ENCODE measurements around the gene USP9X.
"Not testable (repeated sequence)": the region's sequence is repeated elsewhere in the genome, so short reads cannot be mapped to it uniquely, and the experiment has no call there.

USP9X gene

DNA sequence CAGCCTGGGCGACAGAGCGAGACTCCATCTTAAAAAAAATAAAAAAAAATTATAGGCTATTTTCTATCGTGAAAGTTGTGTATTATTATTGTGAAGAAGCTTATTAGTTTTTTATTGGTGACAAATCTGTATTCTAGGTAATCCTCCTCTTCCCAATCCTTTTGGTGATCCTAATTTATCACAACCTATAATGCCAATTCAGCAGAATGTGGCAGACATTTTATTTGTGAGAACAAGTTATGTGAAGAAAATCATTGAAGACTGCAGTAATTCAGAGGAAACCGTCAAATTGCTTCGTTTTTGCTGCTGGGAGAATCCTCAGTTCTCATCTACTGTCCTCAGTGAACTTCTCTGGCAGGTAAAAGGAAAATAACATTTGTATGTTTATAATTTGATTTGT, 139.4 kb downstream of the USP9X start:
- Histone ChIP-seq H3K4me2 (ENCODE audit: low read length) (no peak overlapping the region), H3K4me1 (ENCODE audit: control insufficient read depth, insufficient read depth, low read length) (no peaks in the 10 kb centered on the region), H3K4me3 (ENCODE audit: low read length) (no peak overlapping the region), H3K9ac (ENCODE audit: low read depth, low read length) (no peak overlapping the region), H3K27me3 (ENCODE audit: control insufficient read depth, insufficient read depth, low read length) (no peaks in the 10 kb centered on the region), H3K36me3 (ENCODE audit: insufficient read depth, low read length) (peaks cover 69% of the 10 kb centered on the region), H3K9me3 (replicated peaks; ENCODE audit: low read length) (no peaks in the 10 kb centered on the region)

DNA sequence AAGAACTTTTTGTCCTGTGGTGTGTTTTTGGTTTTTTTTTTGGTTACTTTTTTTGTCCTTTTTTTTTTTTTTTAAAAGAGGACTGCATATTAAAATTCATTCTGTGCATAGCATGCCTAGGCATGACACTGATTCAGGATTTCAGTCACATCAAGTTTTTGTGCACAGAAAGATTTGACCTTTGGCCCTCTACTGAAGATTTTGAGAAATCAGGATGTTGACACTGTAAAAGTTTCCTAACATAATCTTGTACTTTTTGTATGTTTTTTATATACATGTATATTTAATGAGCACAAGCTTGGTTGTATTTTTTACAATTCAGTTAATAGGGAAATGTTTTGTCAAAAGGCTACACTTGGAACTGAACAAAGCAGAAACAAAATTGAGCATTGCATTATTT, 148.7 kb downstream of the USP9X start:
- Histone ChIP-seq H3K9ac (ENCODE audit: low read depth, low read length) (no peak overlapping the region), H3K4me1 (ENCODE audit: control insufficient read depth, insufficient read depth, low read length) (peaks cover 8% of the 10 kb centered on the region), H3K4me2 (ENCODE audit: low read length) (no peak overlapping the region), H3K4me3 (ENCODE audit: low read length) (no peak overlapping the region), H3K36me3 (ENCODE audit: insufficient read depth, low read length) (peaks cover 31% of the 10 kb centered on the region), H3K9me3 (replicated peaks; ENCODE audit: low read length) (no peaks in the 10 kb centered on the region), H3K27me3 (ENCODE audit: control insufficient read depth, insufficient read depth, low read length) (no peaks in the 10 kb centered on the region)

DNA sequence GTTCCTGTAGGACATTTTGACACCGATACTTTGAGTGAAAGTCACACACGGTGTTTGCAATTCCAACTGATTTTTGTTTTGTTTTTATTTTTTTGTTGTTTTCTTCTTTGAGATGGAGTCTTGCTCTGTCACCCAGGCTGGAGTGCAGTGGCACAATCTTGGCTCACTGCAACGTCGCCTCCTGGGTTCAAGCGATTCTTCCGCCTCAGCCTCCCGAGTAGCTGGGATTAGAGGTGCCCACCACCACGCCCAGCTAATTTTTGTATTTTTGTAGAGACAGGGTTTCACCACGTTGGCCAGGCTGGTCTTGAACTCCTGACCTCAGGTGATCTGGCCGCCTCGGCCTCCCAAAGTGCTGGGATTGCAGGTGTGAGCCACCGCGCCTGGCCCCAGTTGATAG, 149.2 kb downstream of the USP9X start:
- not testable (repeated sequence) for H3K9ac ChIP-seq (ENCODE audit: low read depth, low read length); H3K4me2 ChIP-seq (ENCODE audit: low read length); H3K9me3 ChIP-seq (replicated peaks; ENCODE audit: low read length); H3K4me3 ChIP-seq (ENCODE audit: low read length); H3K4me1 ChIP-seq (ENCODE audit: control insufficient read depth, insufficient read depth, low read length); H3K27me3 ChIP-seq (ENCODE audit: control insufficient read depth, insufficient read depth, low read length)
- H3K36me3 ChIP-seq (ENCODE audit: insufficient read depth, low read length), result peaks cover 26% of the 10 kb centered on the region

DNA sequence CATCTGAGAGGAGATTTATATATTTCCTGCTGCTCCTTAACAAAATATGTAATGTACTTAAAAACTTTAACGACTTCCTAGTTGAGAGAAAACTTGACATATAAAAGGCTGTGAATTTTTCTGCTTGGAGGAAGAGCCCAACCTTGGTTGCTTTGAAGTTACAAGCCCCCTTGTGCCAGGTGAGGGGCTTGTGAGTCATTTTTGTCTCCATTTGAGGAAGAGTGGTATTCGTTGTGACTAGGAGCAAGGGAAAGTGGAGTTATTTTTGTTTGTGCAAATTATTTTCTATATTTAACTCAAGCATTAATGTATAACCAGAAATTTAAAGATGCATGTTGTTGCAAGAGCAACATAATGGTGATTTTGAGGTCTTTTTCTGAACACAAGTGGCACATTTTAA, 149.7 kb downstream of the USP9X start:
- no peak overlapping the region for H3K4me3 ChIP-seq (ENCODE audit: low read length)
- peaks cover 21% of the 10 kb centered on the region for H3K36me3 ChIP-seq (ENCODE audit: insufficient read depth, low read length)
- H3K9me3 ChIP-seq (replicated peaks; ENCODE audit: low read length), result no peaks in the 10 kb centered on the region
- no peak overlapping the region for H3K4me2 ChIP-seq (ENCODE audit: low read length)
- no peak overlapping the region for H3K9ac ChIP-seq (ENCODE audit: low read depth, low read length)
- H3K27me3 ChIP-seq (ENCODE audit: control insufficient read depth, insufficient read depth, low read length), result no peaks in the 10 kb centered on the region
- H3K4me1 ChIP-seq (ENCODE audit: control insufficient read depth, insufficient read depth, low read length), result peaks cover 8% of the 10 kb centered on the region

DNA sequence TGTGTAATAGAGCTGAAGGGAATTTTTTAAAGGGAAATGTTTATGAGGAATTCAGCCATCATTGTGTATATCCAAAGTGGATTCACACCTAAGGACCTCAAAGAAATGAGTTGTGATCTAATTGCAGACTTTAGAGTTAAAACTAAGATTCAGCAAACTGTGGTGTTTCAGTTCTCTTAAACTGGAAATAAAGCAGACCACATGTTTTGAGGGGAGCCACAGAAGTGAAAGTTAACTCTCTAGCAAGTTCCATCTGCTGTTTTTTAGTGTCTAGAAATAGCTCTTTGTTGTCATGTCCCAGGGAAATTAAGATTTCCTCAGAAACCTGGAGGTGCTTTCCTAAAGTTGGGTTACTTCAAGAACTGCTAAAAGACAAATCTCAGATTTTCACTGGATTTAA, 151.4 kb downstream of the USP9X start:
- H3K4me3 ChIP-seq (ENCODE audit: low read length), result no peak overlapping the region
- H3K27me3 ChIP-seq (ENCODE audit: control insufficient read depth, insufficient read depth, low read length), result no peaks in the 10 kb centered on the region
- H3K9me3 ChIP-seq (replicated peaks; ENCODE audit: low read length), result no peaks in the 10 kb centered on the region
- peaks cover 8% of the 10 kb centered on the region for H3K36me3 ChIP-seq (ENCODE audit: insufficient read depth, low read length)
- H3K4me2 ChIP-seq (ENCODE audit: low read length), result no peak overlapping the region
- peaks cover 8% of the 10 kb centered on the region for H3K4me1 ChIP-seq (ENCODE audit: control insufficient read depth, insufficient read depth, low read length)
- H3K9ac ChIP-seq (ENCODE audit: low read depth, low read length), result no peak overlapping the region

DNA sequence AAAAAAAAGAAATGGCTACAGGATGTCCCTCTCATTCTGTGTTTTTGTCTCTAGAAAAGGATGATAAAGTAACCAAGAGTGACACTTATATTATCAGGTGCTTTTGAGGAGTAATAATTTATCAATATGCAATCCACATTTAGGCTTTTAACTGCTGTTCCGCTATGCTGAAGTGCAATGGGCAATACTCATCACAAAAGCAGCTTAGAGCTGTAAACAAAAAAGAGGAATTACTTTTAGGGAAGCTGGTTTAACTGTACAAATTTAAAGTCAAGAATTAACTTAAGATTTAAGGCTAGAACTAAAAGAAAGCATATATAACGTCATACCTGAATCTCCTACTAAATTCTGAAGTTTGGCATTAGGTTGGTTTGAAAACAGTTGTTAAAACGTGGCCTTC, 155.3 kb downstream of the USP9X start:
- no peaks in the 10 kb centered on the region for H3K36me3 ChIP-seq (ENCODE audit: insufficient read depth, low read length)
- no peak overlapping the region for H3K4me2 ChIP-seq (ENCODE audit: low read length)
- no peaks in the 10 kb centered on the region for H3K9me3 ChIP-seq (replicated peaks; ENCODE audit: low read length)
- peaks cover 8% of the 10 kb centered on the region for H3K27me3 ChIP-seq (ENCODE audit: control insufficient read depth, insufficient read depth, low read length)
- no peak overlapping the region for H3K9ac ChIP-seq (ENCODE audit: low read depth, low read length)
- no peak overlapping the region for H3K4me3 ChIP-seq (ENCODE audit: low read length)
- peaks cover 8% of the 10 kb centered on the region for H3K4me1 ChIP-seq (ENCODE audit: control insufficient read depth, insufficient read depth, low read length)

DNA sequence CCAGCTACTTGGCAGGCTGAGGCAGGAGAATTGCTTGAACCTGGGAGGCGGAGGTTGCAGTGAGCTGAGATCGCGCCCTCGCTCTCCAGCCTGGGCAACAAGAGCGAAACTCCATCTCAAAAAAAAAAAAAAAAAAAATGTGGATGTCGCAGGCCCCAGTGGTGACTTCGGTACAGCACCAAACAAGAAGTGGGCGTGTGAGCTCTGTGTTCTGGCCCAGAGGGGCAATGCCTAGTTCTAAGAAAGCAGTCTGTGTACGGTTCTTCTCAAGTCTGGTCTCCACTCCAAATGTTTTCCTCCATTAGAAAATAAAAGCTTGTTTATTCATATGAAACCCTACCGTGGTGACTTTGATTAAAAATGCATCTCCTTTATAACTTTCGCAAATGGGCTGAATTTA, 156.7 kb downstream of the USP9X start:
- Histone ChIP-seq H3K4me1 (ENCODE audit: control insufficient read depth, insufficient read depth, low read length) (peaks cover 8% of the 10 kb centered on the region), H3K27me3 (ENCODE audit: control insufficient read depth, insufficient read depth, low read length) (peaks cover 16% of the 10 kb centered on the region), H3K9ac (ENCODE audit: low read depth, low read length) (no peak overlapping the region), H3K4me2 (ENCODE audit: low read length) (no peak overlapping the region), H3K9me3 (replicated peaks; ENCODE audit: low read length) (no peaks in the 10 kb centered on the region), H3K4me3 (ENCODE audit: low read length) (no peak overlapping the region), H3K36me3 (ENCODE audit: insufficient read depth, low read length) (no peaks in the 10 kb centered on the region)

DNA sequence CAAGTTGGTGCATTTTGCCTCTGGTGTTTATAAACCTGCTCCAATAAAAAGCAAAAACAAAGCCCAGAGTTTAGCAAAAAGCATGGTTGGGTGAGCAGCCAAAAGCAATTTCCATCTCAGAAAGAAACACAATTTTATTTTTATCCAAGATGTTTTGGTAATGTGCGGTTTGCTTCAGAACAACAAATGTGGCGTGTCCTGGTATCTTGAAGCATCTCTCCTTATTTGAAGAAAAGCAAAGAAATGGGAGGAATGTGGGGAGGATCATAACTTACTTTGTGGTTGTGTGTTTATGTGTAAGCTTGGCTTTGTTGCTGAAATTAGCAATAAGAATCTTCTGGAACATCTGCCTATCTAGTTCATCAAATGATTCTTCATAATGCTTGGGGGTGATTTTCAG, 160.4 kb downstream of the USP9X start:
- no peaks in the 10 kb centered on the region for H3K36me3 ChIP-seq (ENCODE audit: insufficient read depth, low read length)
- H3K27me3 ChIP-seq (ENCODE audit: control insufficient read depth, insufficient read depth, low read length), result peaks cover 25% of the 10 kb centered on the region
- H3K4me3 ChIP-seq (ENCODE audit: low read length), result no peak overlapping the region
- H3K9ac ChIP-seq (ENCODE audit: low read depth, low read length), result no peak overlapping the region
- no peaks in the 10 kb centered on the region for H3K9me3 ChIP-seq (replicated peaks; ENCODE audit: low read length)
- no peaks in the 10 kb centered on the region for H3K4me1 ChIP-seq (ENCODE audit: control insufficient read depth, insufficient read depth, low read length)
- no peak overlapping the region for H3K4me2 ChIP-seq (ENCODE audit: low read length)

DNA sequence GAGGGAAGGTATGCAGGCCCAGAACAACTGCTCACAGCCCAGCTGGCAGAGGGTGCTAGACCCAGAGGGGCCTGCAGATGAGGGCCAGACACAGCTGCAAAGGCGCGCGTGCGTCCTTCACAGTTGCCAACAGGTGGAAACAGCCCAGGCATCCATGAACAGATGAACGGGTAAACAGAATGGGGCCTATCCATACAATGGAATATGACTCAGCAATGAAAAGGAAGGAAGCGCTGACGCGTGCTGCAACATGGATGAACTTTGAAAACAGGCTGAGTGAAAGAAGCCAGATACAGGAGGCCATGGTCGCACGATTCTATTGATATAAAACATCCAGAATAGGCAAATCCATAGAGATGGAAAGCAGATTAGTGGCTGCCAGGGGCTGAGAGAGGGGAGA, 165.6 kb downstream of the USP9X start:
- Histone ChIP-seq H3K27me3 (ENCODE audit: control insufficient read depth, insufficient read depth, low read length) (peaks cover 15% of the 10 kb centered on the region), H3K4me1 (ENCODE audit: control insufficient read depth, insufficient read depth, low read length) (peaks cover 3% of the 10 kb centered on the region), H3K9ac (ENCODE audit: low read depth, low read length) (no peak overlapping the region)

DNA sequence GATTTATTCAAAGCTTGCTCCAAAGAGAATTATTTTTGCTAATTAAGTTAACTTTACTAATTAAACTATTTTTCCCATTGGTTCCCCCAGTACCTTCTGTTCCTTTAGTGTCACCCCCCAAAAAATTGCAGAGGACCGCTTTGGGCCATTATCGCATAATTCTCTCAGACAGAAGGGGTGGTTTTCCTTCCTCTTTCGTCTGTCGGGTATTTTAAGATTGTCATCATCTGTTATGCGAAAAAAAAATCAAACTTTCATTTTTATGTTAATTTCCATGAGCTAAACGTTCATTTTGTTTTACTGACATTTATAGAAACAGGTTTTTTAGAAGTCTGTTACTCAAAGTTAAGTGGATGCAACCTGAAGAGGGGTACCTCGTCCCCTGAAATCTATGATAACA, 172.6 kb downstream of the USP9X start:
- H3K9ac ChIP-seq (ENCODE audit: low read depth, low read length), result no peak overlapping the region
- H3K4me2 ChIP-seq (ENCODE audit: low read length), result no peak overlapping the region
- H3K4me1 ChIP-seq (ENCODE audit: control insufficient read depth, insufficient read depth, low read length), result peaks cover 3% of the 10 kb centered on the region
- H3K36me3 ChIP-seq (ENCODE audit: insufficient read depth, low read length), result no peaks in the 10 kb centered on the region
- no peak overlapping the region for H3K4me3 ChIP-seq (ENCODE audit: low read length)
- no peaks in the 10 kb centered on the region for H3K9me3 ChIP-seq (replicated peaks; ENCODE audit: low read length)
- peaks cover 4% of the 10 kb centered on the region for H3K27me3 ChIP-seq (ENCODE audit: control insufficient read depth, insufficient read depth, low read length)

More for the DNA sequence above, 165.6 kb downstream of the USP9X start:
- no peaks in the 10 kb centered on the region for H3K36me3 ChIP-seq (ENCODE audit: insufficient read depth, low read length)
- no peak overlapping the region for H3K4me2 ChIP-seq (ENCODE audit: low read length)
- no peak overlapping the region for H3K4me3 ChIP-seq (ENCODE audit: low read length)
- no peaks in the 10 kb centered on the region for H3K9me3 ChIP-seq (replicated peaks; ENCODE audit: low read length)

DNA sequence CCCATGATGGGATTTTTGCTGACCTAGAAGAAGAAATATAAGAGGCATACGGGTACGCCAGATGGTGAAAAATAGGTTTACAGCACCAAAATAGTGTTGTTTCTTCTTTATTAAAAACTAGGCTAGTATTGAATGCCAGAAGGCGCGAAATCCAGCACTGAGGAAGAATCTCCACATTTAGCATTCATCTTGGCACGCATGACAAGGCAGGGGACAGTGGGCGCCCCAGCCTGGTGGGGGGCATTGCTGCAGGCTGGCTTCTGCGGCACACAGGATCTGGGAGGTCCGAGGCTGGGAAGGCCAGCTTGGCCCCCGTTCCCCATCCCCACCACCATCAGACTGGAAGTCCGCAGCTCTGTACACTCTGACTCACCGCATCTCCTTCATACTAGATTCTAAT, 173.0 kb downstream of the USP9X start:
- H3K9me3 ChIP-seq (replicated peaks; ENCODE audit: low read length), result no peaks in the 10 kb centered on the region
- H3K4me3 ChIP-seq (ENCODE audit: low read length), result no peak overlapping the region
- H3K27me3 ChIP-seq (ENCODE audit: control insufficient read depth, insufficient read depth, low read length), result peaks cover 4% of the 10 kb centered on the region
- no peak overlapping the region for H3K9ac ChIP-seq (ENCODE audit: low read depth, low read length)
- H3K4me2 ChIP-seq (ENCODE audit: low read length), result no peak overlapping the region
- no peaks in the 10 kb centered on the region for H3K36me3 ChIP-seq (ENCODE audit: insufficient read depth, low read length)
- peaks cover 3% of the 10 kb centered on the region for H3K4me1 ChIP-seq (ENCODE audit: control insufficient read depth, insufficient read depth, low read length)

DNA sequence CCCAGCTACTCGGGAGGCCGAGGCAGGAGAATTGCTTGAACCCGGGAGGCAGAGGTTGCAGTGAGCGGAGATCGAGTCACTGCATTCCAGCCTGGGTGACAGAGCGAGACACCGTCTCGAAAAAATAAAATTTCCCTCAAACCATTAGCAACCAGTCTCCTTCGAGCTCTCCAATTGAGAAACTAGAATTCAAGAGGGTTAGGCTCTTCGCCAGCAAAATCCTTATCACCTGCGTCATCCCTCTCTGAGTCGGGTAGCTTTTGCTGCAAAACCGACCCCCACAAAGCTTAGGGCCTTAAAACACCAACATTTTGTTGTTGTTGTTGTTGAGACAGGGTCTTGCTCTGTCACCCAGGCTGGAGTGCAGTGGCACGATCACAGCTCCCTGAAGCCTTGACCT, 173.6 kb downstream of the USP9X start:
- peaks cover 4% of the 10 kb centered on the region for H3K27me3 ChIP-seq (ENCODE audit: control insufficient read depth, insufficient read depth, low read length)
- H3K9me3 ChIP-seq (replicated peaks; ENCODE audit: low read length), result no peaks in the 10 kb centered on the region
- no peaks in the 10 kb centered on the region for H3K4me1 ChIP-seq (ENCODE audit: control insufficient read depth, insufficient read depth, low read length)
- no peaks in the 10 kb centered on the region for H3K36me3 ChIP-seq (ENCODE audit: insufficient read depth, low read length)
- H3K4me3 ChIP-seq (ENCODE audit: low read length), result no peak overlapping the region
- no peak overlapping the region for H3K9ac ChIP-seq (ENCODE audit: low read depth, low read length)
- no peak overlapping the region for H3K4me2 ChIP-seq (ENCODE audit: low read length)

Data from skeletal muscle satellite cell (primary cell).